Subcutaneous adipose tissue (tissue), 4 donors: ENCODE results near the gene LMO4. TPM values are rescaled to one million over a fixed set of nuclear protein-coding genes. Genes with fewer than 3 reads are reported as not detected.

Experiments used
- CTCF ChIP-seq: fragments of 450-650 bp; IDR thresholded peaks from one replicate; pipeline ENCODE4 v1.5.1; 2016; ENCODE audit warnings: low read depth, mild to moderate bottlenecking, control low read depth, antibody characterized with exemption, moderate library complexity
- total RNA-seq, 4 donors: library from RNA; depleted of rRNA; stranded (reverse); fragments of >200 nt; gene quantifications; one replicate each; pipeline ENCODE4 v1.1.0, GENCODE V29; 2016

LMO4 gene
- total RNA-seq: 10 to 100 TPM; 32.8 to 69.1 (median 60.6) TPM

- no peak for TF ChIP-seq CTCF
Observed at GRCh38 chr1:87328272-87329050, at the start of gene LMO4. Gene LMO4 (plus strand): TSS chr1:87328880. CDS start chr1:87332016, 3,136 bp downstream.

- no peak for TF ChIP-seq CTCF
Observed at GRCh38 chr1:87279536-87279875, 49.2 kb upstream of the LMO4 start.

GRCh38 chr1:87279966-87280535, 48.6 kb upstream of the LMO4 start:
- TF ChIP-seq CTCF: no peak

GRCh38 chr1:87284456-87285240, 44.0 kb upstream of the LMO4 start:
- TF ChIP-seq CTCF: no peak

- TF ChIP-seq CTCF: no peak
Observed at GRCh38 chr1:87291107-87291506, 37.6 kb upstream of the LMO4 start.

GRCh38 chr1:87292684-87293493, 35.8 kb upstream of the LMO4 start:
- no peak for TF ChIP-seq CTCF

- TF ChIP-seq CTCF: no peak
Observed at GRCh38 chr1:87294633-87295032, 34.0 kb upstream of the LMO4 start.
